ENCODE data around the gene PKMYT1.

DNA sequence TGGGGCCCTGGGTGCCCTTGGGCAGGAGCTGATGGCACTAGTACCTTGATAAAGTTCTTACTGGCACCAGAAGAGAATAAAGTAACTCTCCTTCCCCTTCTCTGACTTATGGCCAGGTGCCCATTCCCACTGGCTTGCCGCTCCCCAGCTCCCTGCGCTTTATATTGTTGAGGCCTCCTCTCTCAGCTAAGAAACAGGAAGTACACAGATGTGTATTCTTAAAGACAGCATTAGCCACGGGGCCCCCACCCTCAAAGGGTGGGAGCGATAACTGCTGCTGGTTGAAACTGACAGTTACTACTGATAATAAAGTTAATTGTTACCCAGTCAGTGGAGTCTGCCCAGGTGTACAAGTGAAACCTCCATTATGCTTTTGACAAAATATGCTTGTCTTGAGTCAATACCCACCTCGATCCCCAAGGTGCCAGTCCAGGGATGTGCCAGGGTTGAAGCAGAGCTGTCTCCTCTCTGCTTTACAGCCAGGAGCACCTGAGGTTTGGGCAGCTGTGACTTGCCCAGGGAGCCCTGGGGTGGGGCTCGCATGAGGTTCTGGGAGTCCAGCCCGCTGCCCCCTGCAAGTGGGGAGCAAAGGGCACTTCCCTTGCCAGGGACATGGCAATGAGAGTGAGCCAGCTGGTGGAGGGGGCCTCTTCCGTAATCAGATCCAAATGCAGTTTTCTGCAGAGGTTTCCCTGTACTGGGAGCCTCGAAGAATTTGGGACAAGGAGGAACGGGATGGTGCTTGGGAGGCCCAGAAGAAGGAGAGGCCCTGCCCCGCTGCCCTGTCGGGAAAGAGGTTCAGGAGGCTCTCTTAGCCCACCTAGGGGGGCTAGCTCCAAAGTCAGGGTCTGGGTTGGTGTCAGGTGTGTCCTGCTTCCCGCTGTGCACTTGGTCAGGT, 27.1 kb upstream of the PKMYT1 start:
- TF ChIP-seq CTCF (conservative IDR thresholded peaks at IDR 0.05; ENCODE audit: low read depth, low read length) (no peak), EZH2 (IDR thresholded peaks at IDR 0.05; ENCODE audit: borderline replicate concordance, low read depth, low read length, poor library complexity, severe bottlenecking) (no peak)
